RCC 7860 (cell line): Measurements from ENCODE around the gene EPM2AIP1.
A peak's percentile ranks its signal among the peaks of the same experiment; 100 is the strongest.
"Not testable (repeated sequence)": the region's sequence is repeated elsewhere in the genome, so short reads cannot be mapped to it uniquely, and the experiment has no call there.

Source experiments
- DNase-seq: peaks from one replicate; pipeline ENCODE4 v3.0.0-alpha.2; 2015; ENCODE audit warnings: low spot score
- FAIRE-seq: peaks from 2 replicates; lab custom pipeline; 2012; peaks lifted over from hg19 to GRCh38; lab: Jason Lieb, UNC

Gene EPM2AIP1

DNA sequence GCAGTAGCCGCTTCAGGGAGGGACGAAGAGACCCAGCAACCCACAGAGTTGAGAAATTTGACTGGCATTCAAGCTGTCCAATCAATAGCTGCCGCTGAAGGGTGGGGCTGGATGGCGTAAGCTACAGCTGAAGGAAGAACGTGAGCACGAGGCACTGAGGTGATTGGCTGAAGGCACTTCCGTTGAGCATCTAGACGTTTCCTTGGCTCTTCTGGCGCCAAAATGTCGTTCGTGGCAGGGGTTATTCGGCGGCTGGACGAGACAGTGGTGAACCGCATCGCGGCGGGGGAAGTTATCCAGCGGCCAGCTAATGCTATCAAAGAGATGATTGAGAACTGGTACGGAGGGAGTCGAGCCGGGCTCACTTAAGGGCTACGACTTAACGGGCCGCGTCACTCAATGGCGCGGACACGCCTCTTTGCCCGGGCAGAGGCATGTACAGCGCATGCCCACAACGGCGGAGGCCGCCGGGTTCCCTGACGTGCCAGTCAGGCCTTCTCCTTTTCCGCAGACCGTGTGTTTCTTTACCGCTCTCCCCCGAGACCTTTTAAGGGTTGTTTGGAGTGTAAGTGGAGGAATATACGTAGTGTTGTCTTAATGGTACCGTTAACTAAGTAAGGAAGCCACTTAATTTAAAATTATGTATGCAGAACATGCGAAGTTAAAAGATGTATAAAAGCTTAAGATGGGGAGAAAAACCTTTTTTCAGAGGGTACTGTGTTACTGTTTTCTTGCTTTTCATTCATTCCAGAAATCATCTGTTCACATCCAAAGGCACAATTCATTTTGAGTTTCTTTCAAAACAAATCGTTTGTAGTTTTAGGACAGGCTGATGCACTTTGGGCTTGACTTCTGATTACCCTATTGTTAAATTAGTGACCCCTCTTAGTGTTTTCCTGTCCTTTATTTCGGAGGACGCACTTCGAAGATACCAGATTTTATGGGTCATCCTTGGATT is 674 bp upstream of the EPM2AIP1 start, which contains the start of gene MLH1:
Gene MLH1 (plus strand): TSS at position 193 of the 958 bp plus-strand sequence. CDS start 30 bp downstream, at position 223.
- FAIRE-seq (peak; percentile 27), DNase-seq (peak; percentile 100)

DNA sequence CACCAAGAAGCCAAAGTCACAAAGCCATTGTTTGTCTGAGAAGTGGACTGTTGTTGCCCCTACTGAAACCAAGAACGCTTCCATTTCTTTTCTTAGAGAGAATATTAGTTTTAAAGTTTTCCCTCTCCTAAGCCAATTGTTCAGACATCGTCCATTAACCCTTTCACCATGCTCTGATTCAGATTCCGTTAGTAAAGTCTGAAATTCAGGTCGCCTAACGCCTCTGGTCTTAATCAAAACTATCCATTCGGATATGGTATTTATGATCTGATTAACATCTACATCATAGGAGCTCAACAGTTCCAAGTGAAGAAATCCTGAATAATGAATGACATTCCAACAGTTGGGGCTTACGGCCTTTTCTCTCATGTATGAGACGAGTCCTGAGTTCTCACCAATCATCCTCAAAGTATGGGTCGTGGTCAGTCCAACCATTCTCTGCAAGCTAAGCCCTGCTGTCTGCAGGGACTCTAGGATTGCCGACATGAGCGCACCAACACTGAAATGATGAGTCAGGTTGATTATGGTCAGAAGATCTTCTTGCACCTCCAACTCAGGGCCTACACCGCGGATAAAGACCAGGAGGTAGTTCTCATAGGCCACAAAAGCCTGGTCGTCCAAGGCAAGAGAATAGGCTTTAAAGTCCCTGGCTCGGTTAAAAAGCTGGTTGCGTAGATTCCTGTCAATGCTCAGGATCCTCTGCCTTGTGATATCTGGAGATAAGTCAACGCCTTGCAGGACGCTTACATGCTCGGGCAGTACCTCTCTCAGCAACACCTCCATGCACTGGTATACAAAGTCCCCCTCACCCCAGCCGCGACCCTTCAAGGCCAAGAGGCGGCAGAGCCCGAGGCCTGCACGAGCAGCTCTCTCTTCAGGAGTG is 767 bp downstream of the EPM2AIP1 start:
- DNase-seq (peak; percentile 33), FAIRE-seq (no peak)

- no peak for FAIRE-seq
Observed at GRCh38 chr3:36991147-36991546, 1.8 kb downstream of the EPM2AIP1 start.

DNA sequence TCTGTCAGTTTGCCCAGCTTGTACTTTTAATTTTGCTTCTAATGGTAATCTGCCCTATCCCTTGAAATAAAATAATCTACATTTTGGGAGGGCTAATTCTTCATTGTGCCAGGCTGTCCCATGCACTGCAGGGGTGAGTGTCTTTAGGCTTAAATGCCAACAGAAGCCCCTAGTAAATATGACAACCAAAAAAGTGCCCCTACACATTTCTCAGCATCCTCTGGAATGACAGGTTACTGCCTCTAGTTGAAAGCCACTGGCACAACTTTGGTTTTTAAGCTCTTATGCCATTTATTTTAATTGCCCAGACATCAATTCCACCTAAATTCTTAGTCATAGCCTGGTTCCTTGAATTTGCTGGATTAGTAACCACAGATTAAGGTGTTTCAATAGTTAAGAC is 3.4 kb downstream of the EPM2AIP1 start:
- FAIRE-seq, result no peak
- DNase-seq, result no peak

More at GRCh38 chr3:36991147-36991546, 1.8 kb downstream of the EPM2AIP1 start:
- DNase-seq, result no peak

DNA sequence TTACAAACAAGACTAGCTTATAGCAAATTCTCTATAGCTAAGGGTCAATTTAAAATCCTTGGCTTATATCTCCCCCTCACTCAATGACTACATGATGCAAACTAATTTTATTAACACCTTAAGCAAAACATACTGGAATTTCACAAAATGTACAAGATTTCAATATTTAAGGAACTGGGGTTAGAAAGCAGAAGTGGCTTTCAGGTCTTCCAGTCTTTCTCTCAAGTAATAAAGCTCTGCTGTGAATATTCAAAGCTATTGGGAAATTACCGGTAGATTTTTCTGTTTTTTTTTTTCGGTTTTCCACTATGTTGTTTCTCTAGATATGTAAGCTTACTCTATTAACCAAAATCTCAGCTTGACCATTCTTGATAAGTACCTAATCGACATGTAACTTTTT is 3.9 kb downstream of the EPM2AIP1 start:
- FAIRE-seq, result no peak
- no peak for DNase-seq

DNA sequence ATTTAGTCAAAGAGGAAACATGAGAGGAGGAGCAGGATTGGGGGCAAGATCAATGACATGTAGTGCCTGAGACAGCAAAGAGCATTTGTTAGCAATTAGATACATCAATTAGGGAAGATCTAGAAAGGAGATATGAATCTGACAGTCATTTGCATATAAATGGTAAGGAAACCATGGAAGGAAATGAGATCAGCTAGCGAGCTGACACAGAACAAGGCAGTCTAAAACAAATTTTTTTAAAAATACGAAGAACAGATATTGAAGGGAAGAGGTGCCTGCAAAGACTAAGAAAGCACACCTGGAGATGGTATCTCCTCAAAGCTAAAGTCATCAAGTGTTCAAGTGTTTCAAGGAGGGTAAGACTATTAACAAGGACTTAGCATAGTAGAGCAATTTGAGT is 4.6 kb downstream of the EPM2AIP1 start:
- no peak for DNase-seq
- no peak for FAIRE-seq

DNA sequence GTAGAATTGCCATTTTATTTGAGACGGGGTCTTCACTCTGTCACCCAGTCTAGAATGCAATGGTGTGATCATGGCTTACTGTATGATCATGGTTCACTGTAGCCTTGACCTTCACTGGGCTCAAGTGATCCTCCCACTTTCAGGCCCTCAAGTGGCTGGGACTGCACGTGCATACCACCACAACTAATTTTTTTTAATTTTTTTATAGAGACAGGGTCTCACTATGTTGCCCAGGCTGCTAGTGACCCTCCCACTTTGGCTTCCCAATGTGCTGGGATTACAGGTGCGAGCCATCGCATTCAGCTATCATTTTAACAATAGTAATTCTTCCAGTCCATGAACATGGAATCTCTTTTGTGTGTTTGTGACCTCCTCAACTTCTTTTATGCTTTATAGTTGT is 11.9 kb downstream of the EPM2AIP1 start:
- DNase-seq, result no peak
- no peak for FAIRE-seq

- DNase-seq, result no peak
- FAIRE-seq, result no peak
Observed at GRCh38 chr3:36973139-36973538, 19.8 kb downstream of the EPM2AIP1 start.

GRCh38 chr3:36972163-36972562 is 20.8 kb downstream of the EPM2AIP1 start:
- no peak for DNase-seq
- no peak for FAIRE-seq

DNA sequence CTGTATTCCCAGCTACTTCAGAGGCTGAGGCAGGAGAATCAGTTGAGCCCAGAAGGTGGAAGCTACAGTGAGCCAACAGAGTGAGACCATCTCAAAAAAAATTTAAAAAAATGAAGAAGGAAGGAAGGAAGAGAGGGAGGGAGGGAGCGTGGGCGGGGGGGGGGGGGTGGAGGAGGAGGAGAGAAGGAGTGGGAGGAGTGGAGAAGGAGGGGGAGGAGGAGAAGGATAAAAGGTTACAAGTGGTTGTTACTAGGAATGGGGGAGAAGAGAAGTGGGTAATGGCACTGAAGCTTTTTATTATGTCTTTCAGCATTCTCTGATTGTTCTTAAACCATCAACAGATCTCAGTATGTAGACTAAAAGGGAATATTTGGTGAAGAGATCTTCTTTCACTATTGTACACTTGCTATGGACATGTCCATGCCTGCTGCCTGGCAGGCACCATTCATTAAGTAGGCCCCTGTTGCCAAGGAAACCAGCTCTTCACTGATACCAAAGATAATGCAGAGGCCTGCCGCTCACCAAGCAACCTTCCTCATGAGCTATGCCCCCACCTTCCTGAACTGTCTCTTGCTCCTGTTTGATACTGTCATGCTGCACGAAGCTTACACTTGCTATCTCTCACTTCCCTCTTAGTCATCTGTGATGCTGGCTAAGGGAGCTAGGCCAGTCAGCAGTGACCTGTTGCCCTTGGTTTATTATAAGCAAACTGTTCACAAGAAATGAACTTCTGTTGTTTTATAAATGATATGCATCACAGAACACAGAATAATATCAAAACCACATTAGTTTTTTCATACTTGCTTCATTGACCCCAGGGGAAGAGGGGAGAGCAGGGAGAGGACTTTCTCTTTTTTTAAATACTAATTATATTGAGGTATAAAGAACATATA is 23.1 kb downstream of the EPM2AIP1 start:
- DNase-seq (peak; percentile 86), FAIRE-seq (peak; percentile 71)

DNA sequence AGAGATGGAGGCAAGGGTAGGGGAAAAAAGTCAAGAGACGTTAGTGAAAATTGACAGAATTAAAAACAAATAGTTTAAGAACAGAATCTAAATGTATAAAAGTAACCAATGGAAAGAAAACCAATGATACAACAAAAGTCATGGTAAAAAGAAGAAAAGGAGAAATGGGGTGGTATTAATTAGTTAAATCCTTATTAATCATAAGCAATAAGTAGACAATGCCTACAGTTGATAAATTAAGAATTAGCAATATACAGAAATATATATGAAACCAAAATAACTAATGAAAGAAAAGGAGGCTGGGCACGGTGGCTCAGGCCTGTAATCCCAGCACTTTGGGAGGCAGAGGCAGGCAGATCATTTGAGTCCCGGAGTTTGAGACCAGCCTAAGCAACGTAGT is 23.8 kb downstream of the EPM2AIP1 start:
- FAIRE-seq (no peak), DNase-seq (no peak)

GRCh38 chr3:36965440-36965839 is 27.5 kb downstream of the EPM2AIP1 start:
- DNase-seq (no peak), FAIRE-seq (no peak)

GRCh38 chr3:36964817-36965216 is 28.1 kb downstream of the EPM2AIP1 start:
- no peak for FAIRE-seq
- no peak for DNase-seq

GRCh38 chr3:36964331-36964730 is 28.6 kb downstream of the EPM2AIP1 start:
- no peak for FAIRE-seq
- no peak for DNase-seq

DNA sequence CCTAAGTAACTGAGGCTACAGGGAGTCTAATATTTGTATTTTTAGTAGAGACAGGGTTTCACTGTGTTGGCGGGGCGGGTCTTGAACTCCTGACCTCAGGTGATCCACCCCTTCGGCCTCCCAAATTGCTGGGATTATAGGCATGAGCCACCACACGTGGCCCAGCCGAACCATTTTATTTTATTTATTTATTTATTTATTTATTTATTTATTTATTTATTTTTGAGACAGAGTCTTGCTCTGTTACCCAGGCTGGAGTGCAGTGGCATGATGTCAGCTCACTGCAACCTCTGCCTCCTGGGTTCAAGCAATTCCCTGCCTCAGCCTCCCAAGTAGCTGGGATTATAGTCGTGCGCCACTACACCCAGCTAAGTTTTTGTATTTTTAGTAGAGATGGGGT is 29.9 kb downstream of the EPM2AIP1 start:
- not testable (repeated sequence) for FAIRE-seq, DNase-seq

GRCh38 chr3:36960502-36960901 is 32.4 kb downstream of the EPM2AIP1 start:
- FAIRE-seq (no peak), DNase-seq (no peak)

DNA sequence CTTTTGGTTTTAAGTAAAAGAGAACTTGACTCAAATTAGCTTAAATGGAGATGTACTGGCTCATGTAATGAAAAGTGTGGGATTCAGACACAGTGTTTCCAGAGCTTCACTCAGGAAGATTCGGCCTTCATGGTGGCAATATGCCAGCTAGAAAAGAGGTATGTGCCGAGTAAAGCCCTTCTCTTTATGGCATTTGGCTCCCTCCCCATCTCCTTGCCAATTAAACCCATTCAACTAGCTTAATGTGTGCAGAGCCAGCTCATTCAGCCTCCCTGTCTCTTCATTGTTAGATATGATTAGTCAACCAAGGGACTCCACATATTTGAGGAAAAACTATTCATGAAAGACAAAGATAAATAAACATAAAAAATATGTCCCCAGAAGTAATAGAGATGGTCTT is 33.1 kb downstream of the EPM2AIP1 start:
- FAIRE-seq (no peak), DNase-seq (no peak)

GRCh38 chr3:36957862-36958686 is 34.9 kb downstream of the EPM2AIP1 start:
- DNase-seq, result peak; percentile 83
- FAIRE-seq, result peak; percentile 83

- DNase-seq (no peak), FAIRE-seq (no peak)
Observed at GRCh38 chr3:36957063-36957462, 35.9 kb downstream of the EPM2AIP1 start.

DNA sequence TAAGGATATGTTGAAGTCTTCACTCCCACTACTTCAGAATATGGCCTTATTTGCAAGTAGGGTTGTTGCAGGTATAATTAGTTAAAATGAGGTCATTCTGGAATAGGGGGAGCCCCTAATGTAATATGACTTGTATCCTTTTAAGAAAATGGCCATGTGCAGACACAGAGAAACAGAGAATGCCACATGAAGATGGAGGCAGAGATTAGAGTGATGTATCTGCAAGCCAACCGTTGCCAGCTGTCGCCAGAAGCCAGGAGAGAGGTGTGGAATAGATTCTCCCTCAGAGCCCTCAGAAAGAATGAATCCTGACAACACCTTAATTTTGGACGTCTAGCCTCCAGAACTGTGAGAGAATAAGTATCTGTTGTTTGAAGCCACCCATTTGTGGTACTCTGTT is 36.8 kb downstream of the EPM2AIP1 start:
- no peak for FAIRE-seq
- no peak for DNase-seq
